ENCODE data around the gene SPATC1L. TPM values are rescaled to one million over a fixed set of nuclear protein-coding genes. Genes with fewer than 3 reads are reported as not detected.

SPATC1L gene
- total and polyA plus RNA-seq, 2 donors (not counting 3 experiments of a cell fraction or from before 2014, with no cell fraction given), result 11.5 to 15.3 TPM

DNA sequence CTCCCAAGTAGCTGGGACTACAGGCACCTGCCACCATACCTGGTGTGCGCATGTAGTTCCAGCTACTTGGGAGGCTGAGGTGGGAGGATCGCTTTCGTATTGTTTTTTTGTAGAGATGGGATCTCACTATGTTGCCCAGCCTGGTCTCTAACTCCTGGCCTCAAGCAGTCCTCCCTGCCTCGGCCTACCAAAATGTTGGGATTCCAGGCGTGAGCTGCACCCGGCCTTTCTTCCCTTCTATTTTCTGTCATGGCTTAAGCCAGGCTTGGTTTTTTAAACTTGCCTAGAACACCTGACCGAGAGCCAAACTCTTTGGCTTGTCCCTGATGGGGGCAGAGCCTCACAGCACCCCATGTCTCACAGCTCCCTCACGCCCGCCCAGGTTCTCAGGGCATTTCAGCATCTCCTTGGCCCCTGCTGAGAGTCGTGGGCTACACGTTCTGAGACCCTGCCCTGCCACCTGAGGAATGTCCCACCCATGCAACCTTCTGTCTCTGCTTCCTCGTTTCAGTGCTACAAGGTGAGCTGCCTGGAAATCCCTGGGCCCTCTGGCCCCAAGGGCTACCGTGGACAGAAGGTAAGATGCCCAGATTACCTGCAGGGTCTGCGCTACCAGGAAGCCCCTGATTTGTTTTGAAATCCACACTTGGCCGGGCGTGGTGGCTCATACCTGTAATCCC is 70.6 kb downstream of the SPATC1L start:
- H2AFZ ChIP-seq (ENCODE audit: low read depth, low read length), result no peak overlapping the region
- no peak overlapping the region for H3K9ac ChIP-seq (replicated peaks; ENCODE audit: extremely low read depth, insufficient read depth, low read length)
- TF ChIP-seq POLR2AphosphoS5 (IDR thresholded peaks at IDR 0.05; ENCODE audit: insufficient read depth, low read depth, low read length) (no peak), FOS (IDR thresholded peaks at IDR 0.05; ENCODE audit: borderline replicate concordance, insufficient read depth, low read length) (no peak), GATA2 (IDR thresholded peaks at IDR 0.05; ENCODE audit: insufficient read depth, insufficient read length, low read depth, low read length) (no peak), POLR2A (IDR thresholded peaks at IDR 0.05; ENCODE audit: low read depth, low read length) (no peak), JUN (IDR thresholded peaks at IDR 0.05; ENCODE audit: borderline replicate concordance, insufficient read depth, insufficient read length, low read depth) (no peak), MYC (IDR thresholded peaks at IDR 0.05; ENCODE audit: low read depth, low read length) (no peak), EZH2 (IDR thresholded peaks at IDR 0.05; ENCODE audit: borderline replicate concordance, low read depth, low read length, severe bottlenecking) (no peak)
- TF ChIP-seq, protein P1, sequence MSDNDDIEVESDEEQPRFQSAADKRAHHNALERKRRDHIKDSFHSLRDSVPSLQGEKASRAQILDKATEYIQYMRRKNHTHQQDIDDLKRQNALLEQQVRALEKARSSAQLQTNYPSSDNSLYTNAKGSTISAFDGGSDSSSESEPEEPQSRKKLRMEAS (IDR thresholded peaks at IDR 0.05; ENCODE audit: insufficient read depth, insufficient read length), result no peak
- TF ChIP-seq, protein P2, sequence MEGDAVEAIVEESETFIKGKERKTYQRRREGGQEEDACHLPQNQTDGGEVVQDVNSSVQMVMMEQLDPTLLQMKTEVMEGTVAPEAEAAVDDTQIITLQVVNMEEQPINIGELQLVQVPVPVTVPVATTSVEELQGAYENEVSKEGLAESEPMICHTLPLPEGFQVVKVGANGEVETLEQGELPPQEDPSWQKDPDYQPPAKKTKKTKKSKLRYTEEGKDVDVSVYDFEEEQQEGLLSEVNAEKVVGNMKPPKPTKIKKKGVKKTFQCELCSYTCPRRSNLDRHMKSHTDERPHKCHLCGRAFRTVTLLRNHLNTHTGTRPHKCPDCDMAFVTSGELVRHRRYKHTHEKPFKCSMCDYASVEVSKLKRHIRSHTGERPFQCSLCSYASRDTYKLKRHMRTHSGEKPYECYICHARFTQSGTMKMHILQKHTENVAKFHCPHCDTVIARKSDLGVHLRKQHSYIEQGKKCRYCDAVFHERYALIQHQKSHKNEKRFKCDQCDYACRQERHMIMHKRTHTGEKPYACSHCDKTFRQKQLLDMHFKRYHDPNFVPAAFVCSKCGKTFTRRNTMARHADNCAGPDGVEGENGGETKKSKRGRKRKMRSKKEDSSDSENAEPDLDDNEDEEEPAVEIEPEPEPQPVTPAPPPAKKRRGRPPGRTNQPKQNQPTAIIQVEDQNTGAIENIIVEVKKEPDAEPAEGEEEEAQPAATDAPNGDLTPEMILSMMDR (IDR thresholded peaks at IDR 0.05; ENCODE audit: extremely low read depth in 1 of 2, insufficient read depth in 1 of 2, low read depth in 1 of 2, low read length in 2 of 2), result no peak
- H3K79me2 ChIP-seq (ENCODE audit: control insufficient read depth, insufficient read depth, low read length), result no peaks in the 10 kb centered on the region
- H3K9me1 ChIP-seq (replicated peaks; ENCODE audit: control insufficient read depth, extremely low read depth, insufficient read depth, low read length), result no peaks in the 10 kb centered on the region
- H4K20me1 ChIP-seq (replicated peaks; ENCODE audit: control insufficient read depth, extremely low read depth, insufficient read depth, low read length), result no peaks in the 10 kb centered on the region
- no TSS peak for BruUV-seq (replicated peaks)
- H3K27ac ChIP-seq (ENCODE audit: insufficient read depth, low read depth, low read length), result no peak overlapping the region
- H3K9me3 ChIP-seq (replicated peaks; ENCODE audit: control insufficient read depth, insufficient read depth, low read length), result no peaks in the 10 kb centered on the region
- no peak overlapping the region for H3K4me3 ChIP-seq (replicated peaks in 1 of 3; ENCODE audit: insufficient read depth in 1 of 3, low read depth in 1 of 3, low read length in 3 of 3)
- FAIRE-seq (no peak), DNase-seq (ENCODE audit: low read depth, low spot score) (no peak)
- ChIA-PET POLR2A (no interaction called here), CTCF (interaction anchor here (1.5 kb wide), 1 partner anchor 30 kb away, joined by 3 read pairs; no protein-coding TSS in a partner anchor)
- no peaks in the 10 kb centered on the region for H3K27me3 ChIP-seq (ENCODE audit: control insufficient read depth in 2 of 2, insufficient read depth in 2 of 2, low read length in 2 of 2)
- no peaks in the 10 kb centered on the region for H3K4me1 ChIP-seq (ENCODE audit: control insufficient read depth, extremely low read depth, insufficient read depth, low read length)
- H3K4me2 ChIP-seq (ENCODE audit: insufficient read depth, low read length), result no peak overlapping the region
- dilution Hi-C loops (cut with MboI; ENCODE audit: extremely low pct_ligation_motif_present, low sequenced_read_pairs), result no loop called here
- H3K36me3 ChIP-seq (ENCODE audit: control insufficient read depth in 2 of 2, extremely low read depth in 1 of 2, insufficient read depth in 2 of 2, low read length in 2 of 2), result no peaks in the 10 kb centered on the region
- intact Hi-C loops (cut with micrococcal nuclease), result no loop called here
